IMR-90 (cell line): ENCODE data around the gene MEIOB. TPM values are rescaled to one million over a fixed set of nuclear protein-coding genes. Genes with fewer than 3 reads are reported as not detected.

ENCODE experiments used
- ATAC-seq: fragments of 200-7000 bp; cut with Tn5 transposase; 2 replicates; pipeline ENCODE4 v1.9.1; 2020; ENCODE audit warnings: low read depth, mild to moderate bottlenecking, moderate library complexity
- BruUV-seq: library from RNA; stranded (reverse); fragments of 400-500 nt; replicated peaks from 2 replicates; lab custom pipeline; 2021; lab: Mats Ljungman, UMichigan
- CTCF ChIA-PET: fragments of 300-600 bp; formaldehyde crosslinking; extraction: SDS; loops from one replicate; lab custom pipeline; 2021; ENCODE audit warnings: antibody characterized with exemption; lab: Yijun Ruan, JAX
- POLR2A ChIA-PET: fragments of 300-600 bp; sonication (Branson Sonifier 250); formaldehyde crosslinking; loops from one replicate; lab custom pipeline; 2022; ENCODE audit warnings: antibody characterized with exemption; ENCODE audit not compliant: unreplicated experiment; lab: Charles Lee
- DNase-seq: peaks from one replicate; pipeline ENCODE4 v3.0.0; 2013
- H2AFZ ChIP-seq: replicated peaks from 2 replicates; pipeline ENCODE3; 2013; ENCODE audit warnings: low read length, mild to moderate bottlenecking; ENCODE audit not compliant: poor library complexity
- H2AK5ac ChIP-seq: 2 replicates; pipeline ENCODE4 v1.6.1; 2013; ENCODE audit warnings: low read depth, low read length, inconsistent platforms
- H2AK9ac ChIP-seq: replicated peaks from 2 replicates; pipeline ENCODE3; 2013; ENCODE audit warnings: mild to moderate bottlenecking, low read depth, low read length, moderate library complexity; ENCODE audit not compliant: poor library complexity
- H2BK120ac ChIP-seq: 2 replicates; pipeline ENCODE4 v1.6.1; 2013; ENCODE audit warnings: low read depth, low read length, inconsistent platforms
- H2BK15ac ChIP-seq: 3 replicates; pipeline ENCODE4 v1.6.1; 2013; ENCODE audit warnings: low read depth, low read length, inconsistent platforms
- H2BK20ac ChIP-seq: 2 replicates; pipeline ENCODE4 v1.6.1; 2013; ENCODE audit warnings: low read depth, mild to moderate bottlenecking, inconsistent platforms, low read length, moderate library complexity
- H2BK5ac ChIP-seq: 2 replicates; pipeline ENCODE4 v1.6.1; 2013; ENCODE audit warnings: mild to moderate bottlenecking, low read depth, low read length, inconsistent platforms; ENCODE audit not compliant: poor library complexity, severe bottlenecking
- H3K14ac ChIP-seq: replicated peaks from 2 replicates; pipeline ENCODE4 v1.6.1; 2013; ENCODE audit warnings: low read depth, low read length, inconsistent platforms
- H3K18ac ChIP-seq: 2 replicates; pipeline ENCODE4 v1.6.1; 2013; ENCODE audit warnings: low read depth, low read length, control low read depth
- H3K23ac ChIP-seq: 2 replicates; pipeline ENCODE4 v1.6.1; 2013; ENCODE audit warnings: low read depth, low read length, inconsistent platforms
- H3K27ac ChIP-seq: 2 replicates; pipeline ENCODE4 v1.5.1; 2013; ENCODE audit warnings: mild to moderate bottlenecking, control low read depth, low read length; ENCODE audit not compliant: insufficient read depth
- H3K27me3 ChIP-seq: 2 replicates; pipeline ENCODE4 v1.6.1; 2013; ENCODE audit warnings: low read length; ENCODE audit not compliant: control insufficient read depth, insufficient read depth
- H3K36me3 ChIP-seq: 2 replicates; pipeline ENCODE4 v1.6.1; 2013; ENCODE audit warnings: low read length, mixed read lengths; ENCODE audit not compliant: control insufficient read depth, insufficient read depth
- H3K4ac ChIP-seq: 2 replicates; pipeline ENCODE4 v1.6.1; 2013; ENCODE audit warnings: low read depth, low read length, inconsistent platforms
- H3K4me1 ChIP-seq: 2 replicates; pipeline ENCODE4 v1.6.1; 2013; ENCODE audit warnings: low read length, mixed read lengths; ENCODE audit not compliant: control insufficient read depth, insufficient read depth
- H3K4me2 ChIP-seq: 2 replicates; pipeline ENCODE4 v1.6.1; 2013; ENCODE audit warnings: low read depth, mild to moderate bottlenecking, control low read depth, low read length, moderate library complexity
- H3K4me3 ChIP-seq: 2 replicates; pipeline ENCODE4 v1.5.1; 2013; ENCODE audit warnings: low read depth, mild to moderate bottlenecking, control low read depth, low read length, moderate library complexity; ENCODE audit not compliant: insufficient read depth
- H3K56ac ChIP-seq: 2 replicates; pipeline ENCODE4 v1.6.1; 2013; ENCODE audit warnings: low read length, inconsistent platforms; ENCODE audit not compliant: insufficient read depth; ENCODE audit errors: extremely low read depth
- H3K79me1 ChIP-seq, 2 experiments: 2 replicates each; pipeline ENCODE4 v1.6.1; 2013; ENCODE audit warnings: low read length in 2 of 2, inconsistent platforms in 1 of 2, low read depth in 1 of 2
- H3K9ac ChIP-seq: 2 replicates; pipeline ENCODE4 v1.6.1; 2013; ENCODE audit warnings: low read depth, low read length, control low read depth
- H3K9me1 ChIP-seq: 2 replicates; pipeline ENCODE4 v1.6.1; 2013; ENCODE audit warnings: low read length, inconsistent platforms; ENCODE audit not compliant: insufficient read depth
- H3K9me3 ChIP-seq: 2 replicates; pipeline ENCODE4 v1.6.1; 2013; ENCODE audit warnings: low read length; ENCODE audit not compliant: control insufficient read depth, insufficient read depth
- H4K20me1 ChIP-seq: 2 replicates; pipeline ENCODE4 v1.6.1; 2013; ENCODE audit warnings: low read length, inconsistent platforms; ENCODE audit not compliant: insufficient read depth
- H4K5ac ChIP-seq: 2 replicates; pipeline ENCODE4 v1.6.1; 2013; ENCODE audit warnings: mild to moderate bottlenecking, low read depth, low read length, control low read depth
- H4K8ac ChIP-seq, 2 experiments: 2 replicates each; pipeline ENCODE4 v1.6.1; 2013; ENCODE audit warnings: low read depth in 2 of 2, low read length in 2 of 2, control low read depth in 1 of 2, inconsistent platforms in 1 of 2
- H4K91ac ChIP-seq: 2 replicates; pipeline ENCODE4 v1.6.1; 2013; ENCODE audit warnings: low read depth, low read length, inconsistent platforms; ENCODE audit not compliant: insufficient read depth
- CHD1 ChIP-seq: IDR thresholded peaks from 2 replicates; pipeline ENCODE4 v1.6.1; 2012; ENCODE audit warnings: low read depth, low read length, improper control_type of control experiment
- FOS ChIP-seq: fragments of 150-350 bp; IDR thresholded peaks from 2 replicates; pipeline ENCODE4 v1.6.1; 2016; ENCODE audit warnings: low read depth, low read length
- NFE2L2 ChIP-seq: fragments of 150-350 bp; IDR thresholded peaks from 2 replicates; pipeline ENCODE4 v1.6.1; 2016; ENCODE audit warnings: low read depth, mild to moderate bottlenecking, low read length
- RFX5 ChIP-seq: IDR thresholded peaks from 2 replicates; pipeline ENCODE4 v1.8.0; 2012; ENCODE audit warnings: low read depth, mild to moderate bottlenecking, low read length, moderate library complexity
- SMC3 ChIP-seq: fragments of 150-350 bp; IDR thresholded peaks from 2 replicates; pipeline ENCODE4 v1.6.1; 2016; ENCODE audit warnings: low read depth, mild to moderate bottlenecking, antibody characterized with exemption, low read length, moderate library complexity
- WGBS, 2 experiments: methylation state at CpG; one replicate each; pipeline versions ENCODE4 v1.1.5 to v1.1.7; 2013; ENCODE audit warnings: missing lambda C conversion rate in 2 of 2; ENCODE audit not compliant: insufficient read length in 1 of 2; ENCODE audit errors: extremely low coverage in 2 of 2; 5-methylcytosine and 5-hydroxymethylcytosine counted together
- dilution Hi-C: fragments of 300-500 bp; cut with HindIII; formaldehyde crosslinking; loops from one replicate; pipeline ENCODE4 v1.14.3; 2018; ENCODE audit warnings: low sequenced_read_pairs; ENCODE audit not compliant: unreplicated experiment
- in situ Hi-C: fragments of 300-500 bp; cut with MboI; formaldehyde crosslinking; loops from 3 replicates; pipeline ENCODE4 v1.14.3; 2019; ENCODE audit warnings: low sequenced_read_pairs, inconsistent platforms, mixed read lengths
- intact Hi-C: fragments of 100-400 bp; cut with micrococcal nuclease; formaldehyde crosslinking; loops from 2 replicates; pipeline ENCODE4 v1.10.0; 2022
- polyA plus RNA-seq, 3 experiments: library from polyadenylated mRNA; depleted of rRNA; stranded (reverse); fragments of >200 nt; gene quantifications; 2 replicates each; pipeline ENCODE4 v1.2.3, GENCODE V29; 2012; ENCODE audit warnings: low replicate concordance in 1 of 3
- total RNA-seq: library from RNA; depleted of rRNA; stranded (reverse); fragments of >200 nt; gene quantifications from 2 replicates; pipeline ENCODE4 v1.2.3, GENCODE V29; 2012
- TF ChIP-seq, protein P1 (sequence below): fragments of 150-350 bp; IDR thresholded peaks from 2 replicates; pipeline ENCODE4 v1.6.1; 2016; ENCODE audit warnings: low read depth, mild to moderate bottlenecking, low read length, moderate library complexity, borderline replicate concordance

MEIOB gene
- total and polyA plus RNA-seq, 2 of the 4 experiments (the other 2 are of a cell fraction) = 0.14 TPM; not detected in 1

DNA sequence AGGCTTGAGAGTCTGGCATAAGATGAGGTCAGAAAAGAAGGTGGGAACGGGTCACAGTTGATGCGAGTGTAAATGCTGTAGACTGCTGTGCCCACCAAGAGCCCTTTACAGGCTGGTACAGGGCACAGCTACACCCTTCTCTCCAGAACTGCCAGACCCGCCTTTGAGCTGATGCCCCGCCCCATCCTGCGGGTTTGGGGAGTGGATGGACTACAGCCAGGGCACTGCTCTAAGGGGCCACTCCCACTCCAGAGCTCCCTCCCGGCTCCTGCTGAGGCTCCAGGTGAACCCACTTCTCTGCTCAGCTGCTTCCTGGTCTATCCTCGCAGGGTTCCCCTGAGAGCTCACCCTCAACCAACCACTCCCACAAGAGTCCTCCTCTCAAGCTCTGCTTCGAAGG, 12.3 kb downstream of the MEIOB start:
- Histone ChIP-seq H3K79me1 (no peaks in the 10 kb centered on the region), H3K4me1 (peaks cover 2% of the 10 kb centered on the region; the same call in 1 of the 2 replicates), H2BK20ac (no peak overlapping the region), H3K9me3 (no peaks in the 10 kb centered on the region), H3K4ac (no peak overlapping the region), H2BK15ac (no peak overlapping the region), H4K91ac (no peak overlapping the region), H2AK9ac (no peak overlapping the region), H2AK5ac (no peak overlapping the region), H3K27ac (no peak overlapping the region), H3K4me3 (no peak overlapping the region), H3K9ac (no peak overlapping the region), H3K23ac (no peak overlapping the region), H3K27me3 (peaks cover 54% of the 10 kb centered on the region), H3K56ac (no peak overlapping the region), H3K18ac (no peak overlapping the region), H4K5ac (no peak overlapping the region), H4K20me1 (no peaks in the 10 kb centered on the region), H3K36me3 (no peaks in the 10 kb centered on the region), H4K8ac (no peak overlapping the region), H2AFZ (no peak overlapping the region), H2BK120ac (no peak overlapping the region), H3K9me1 (no peaks in the 10 kb centered on the region), H2BK5ac (no peak overlapping the region), H3K4me2 (no peak overlapping the region), H3K14ac (no peak overlapping the region)
- in situ Hi-C loops = loop anchor here (5.0 kb wide), 1 partner anchor 73 kb away; no protein-coding TSS in a partner anchor
- POLR2A ChIA-PET = no interaction called here
- ATAC-seq = no peak
- DNase-seq = no peak
- CTCF ChIA-PET = no interaction called here
- TF ChIP-seq NFE2L2 (no peak), RFX5 (no peak), SMC3 (no peak), FOS (no peak), CHD1 (no peak)
- TF ChIP-seq, protein P1, sequence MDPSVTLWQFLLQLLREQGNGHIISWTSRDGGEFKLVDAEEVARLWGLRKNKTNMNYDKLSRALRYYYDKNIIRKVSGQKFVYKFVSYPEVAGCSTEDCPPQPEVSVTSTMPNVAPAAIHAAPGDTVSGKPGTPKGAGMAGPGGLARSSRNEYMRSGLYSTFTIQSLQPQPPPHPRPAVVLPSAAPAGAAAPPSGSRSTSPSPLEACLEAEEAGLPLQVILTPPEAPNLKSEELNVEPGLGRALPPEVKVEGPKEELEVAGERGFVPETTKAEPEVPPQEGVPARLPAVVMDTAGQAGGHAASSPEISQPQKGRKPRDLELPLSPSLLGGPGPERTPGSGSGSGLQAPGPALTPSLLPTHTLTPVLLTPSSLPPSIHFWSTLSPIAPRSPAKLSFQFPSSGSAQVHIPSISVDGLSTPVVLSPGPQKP = no peak
- WGBS, 2 experiments = no CpG with 5 or more reads among the region's 8 CpGs
- dilution Hi-C loops = no loop called here
- BruUV-seq = no TSS peak
- intact Hi-C loops = no loop called here
